Fibroblast of mammary gland (primary cell): ENCODE measurements around the gene RYR2.
A peak's percentile ranks its signal among the peaks of the same experiment; 100 is the strongest.

ENCODE experiments used
- DNase-seq: peaks from one replicate; pipeline ENCODE4 v3.0.0-alpha.2; 2010; ENCODE audit warnings: low read depth
- H3K4me3 ChIP-seq: 2 replicates; pipeline ENCODE4 v1.5.1; 2011; ENCODE audit warnings: low read depth, mild to moderate bottlenecking, low read length, moderate library complexity; ENCODE audit not compliant: control insufficient read depth
- CTCF ChIP-seq: conservative IDR thresholded peaks from 2 replicates; pipeline ENCODE4 v1.5.1; 2011; ENCODE audit warnings: low read depth, low read length, inconsistent platforms; ENCODE audit not compliant: control insufficient read depth, insufficient read depth

Gene RYR2

GRCh38 chr1:237879195-237879594, 837.2 kb downstream of the RYR2 start:
- no peak overlapping the region for H3K4me3 ChIP-seq
- peak; percentile 84 for DNase-seq
- TF ChIP-seq CTCF = no peak
